GM18870 (cell line): ENCODE results near the gene PTER.
A peak's percentile ranks its signal among the peaks of the same experiment; 100 is the strongest.

Experiments
- ATAC-seq: cut with Tn5 transposase; IDR thresholded peaks from one replicate; pipeline ENCODE4 v1.9.1; 2021; ENCODE audit warnings: moderate library complexity; ENCODE audit not compliant: unreplicated experiment

PTER gene, protein sequence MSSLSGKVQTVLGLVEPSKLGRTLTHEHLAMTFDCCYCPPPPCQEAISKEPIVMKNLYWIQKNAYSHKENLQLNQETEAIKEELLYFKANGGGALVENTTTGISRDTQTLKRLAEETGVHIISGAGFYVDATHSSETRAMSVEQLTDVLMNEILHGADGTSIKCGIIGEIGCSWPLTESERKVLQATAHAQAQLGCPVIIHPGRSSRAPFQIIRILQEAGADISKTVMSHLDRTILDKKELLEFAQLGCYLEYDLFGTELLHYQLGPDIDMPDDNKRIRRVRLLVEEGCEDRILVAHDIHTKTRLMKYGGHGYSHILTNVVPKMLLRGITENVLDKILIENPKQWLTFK

DNA sequence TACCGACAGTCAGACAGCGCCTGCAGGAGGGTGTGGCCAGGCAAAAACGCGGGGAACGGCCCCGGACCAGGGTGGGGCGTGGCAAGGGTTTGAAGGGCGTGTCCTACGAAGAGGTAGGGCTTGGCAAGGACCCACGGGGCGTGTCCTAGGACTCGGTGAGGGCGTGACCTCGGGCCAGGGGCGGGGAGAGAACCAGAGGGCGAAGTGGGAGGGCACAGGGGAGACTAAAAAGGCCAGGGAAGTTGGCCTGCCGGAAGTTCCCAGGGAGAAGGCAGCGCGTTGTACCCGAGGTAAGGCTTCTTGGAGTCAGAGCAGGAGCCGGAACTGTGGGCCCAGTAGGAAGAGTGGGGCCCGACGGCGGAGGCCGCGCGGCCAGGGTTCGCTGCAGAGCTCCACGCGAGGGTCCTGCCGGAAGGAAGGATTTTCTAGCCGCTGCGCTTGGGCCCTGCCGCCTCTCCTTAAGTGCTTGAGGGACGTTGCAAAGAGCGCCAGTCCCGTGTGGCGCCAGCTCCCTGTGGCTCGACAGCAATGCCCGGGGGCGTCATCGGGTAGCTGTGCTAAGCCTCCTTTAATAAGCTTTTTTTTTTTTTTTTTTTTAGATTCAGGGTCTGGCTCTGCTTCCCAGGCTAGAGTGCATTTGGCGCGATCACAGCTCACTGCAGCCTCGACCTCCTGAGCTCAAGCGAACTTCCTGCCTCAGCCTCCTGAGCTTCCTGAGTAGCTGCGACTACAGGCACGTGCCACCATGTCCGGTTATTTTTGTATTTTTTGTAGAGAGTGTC, at the start of gene PTER:
PTER (plus strand) TSS at position 253 of the 782 bp plus-strand sequence. CDS start 47,375 bp downstream, outside the sequence.
- peak; percentile 96 for ATAC-seq

DNA sequence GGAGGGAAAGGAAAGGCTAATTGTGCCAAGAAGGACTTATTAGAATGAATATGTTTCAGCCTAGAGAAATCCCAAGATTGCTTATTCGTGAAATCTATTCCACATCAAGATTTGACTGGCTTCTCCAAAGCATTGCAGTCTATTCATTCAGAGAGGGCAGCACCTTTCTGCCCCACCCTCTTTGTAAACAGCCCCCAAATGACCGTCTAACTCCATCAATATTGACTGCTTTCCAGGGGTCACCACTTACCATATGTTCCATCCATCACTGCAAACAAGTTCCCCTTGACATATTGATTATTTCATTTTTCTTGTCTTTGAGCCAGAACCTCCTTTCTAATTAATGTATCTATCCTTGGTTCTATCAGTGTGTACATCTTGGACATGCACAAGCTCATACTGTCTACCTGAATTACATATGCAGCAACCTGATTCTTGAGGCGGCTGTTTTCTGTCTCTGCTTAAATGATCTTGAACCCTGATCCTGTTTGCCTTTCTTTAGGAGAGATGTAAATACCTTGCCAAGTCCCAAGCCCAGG, 44.2 kb upstream of the PTER start:
- no peak for ATAC-seq

DNA sequence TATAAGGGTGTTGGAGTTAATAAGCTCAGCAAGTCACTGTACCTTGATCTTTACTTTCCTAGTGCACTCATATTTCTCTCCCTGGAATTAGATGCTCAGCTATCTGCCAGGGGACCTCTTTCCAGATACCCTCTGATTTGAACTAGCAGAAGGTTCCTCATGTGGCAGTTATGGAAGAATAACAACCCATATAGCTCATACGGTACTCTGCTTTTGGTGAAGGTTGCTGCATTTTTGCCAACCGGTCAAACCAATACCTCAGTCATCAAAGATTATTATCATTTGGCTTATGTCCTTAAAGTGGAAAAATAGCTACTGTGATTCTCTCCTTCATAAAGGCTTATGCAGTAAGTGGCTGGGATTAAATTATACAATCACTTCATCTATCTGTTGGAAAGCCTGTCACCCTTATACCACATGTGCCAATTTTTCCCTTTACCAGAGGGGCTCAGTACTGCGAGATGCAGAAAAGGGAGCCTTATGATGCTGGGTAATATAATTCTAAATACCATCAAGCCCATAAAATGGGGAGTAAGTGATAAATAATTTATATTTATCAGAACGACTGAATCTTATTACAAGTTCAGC, 43.4 kb upstream of the PTER start:
- no peak for ATAC-seq

DNA sequence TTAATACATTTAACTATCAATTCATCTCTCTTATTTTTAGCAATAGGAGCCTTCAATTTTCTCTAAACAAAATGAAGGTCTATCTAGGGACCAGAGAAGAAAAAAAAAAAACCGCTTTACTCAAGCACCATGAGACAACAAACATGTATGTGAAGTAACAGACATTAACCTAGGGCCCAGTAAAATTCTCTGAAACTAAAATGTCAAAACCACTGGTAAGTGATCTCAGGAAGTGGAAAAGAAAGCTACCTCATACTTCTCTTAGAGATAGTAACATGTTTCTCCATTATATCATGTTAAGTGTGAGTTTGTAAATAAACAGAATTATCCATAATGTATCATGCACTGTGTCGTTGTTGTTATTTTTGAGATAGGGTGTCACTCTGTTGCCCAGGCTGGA, 35.4 kb upstream of the PTER start:
- ATAC-seq: no peak

DNA sequence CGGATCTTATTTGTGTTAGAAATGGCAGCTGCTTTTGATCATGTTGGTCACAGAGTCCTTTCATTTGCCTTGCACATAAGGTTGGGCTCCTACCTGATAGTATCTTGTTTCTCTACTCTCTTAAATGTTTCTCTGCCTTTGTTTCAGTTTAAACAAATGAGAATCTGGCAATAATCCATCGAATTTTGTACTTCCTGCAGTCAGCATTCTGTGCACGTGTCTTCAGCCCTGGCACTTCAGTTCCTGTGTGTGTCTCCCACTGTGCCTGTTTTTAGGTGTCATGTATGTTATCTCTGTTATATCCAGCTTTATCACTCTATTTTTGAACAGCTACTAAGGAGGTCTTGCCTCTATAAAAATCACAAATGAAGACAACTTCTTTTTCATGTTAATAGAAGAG, 28.4 kb upstream of the PTER start:
- no peak for ATAC-seq

DNA sequence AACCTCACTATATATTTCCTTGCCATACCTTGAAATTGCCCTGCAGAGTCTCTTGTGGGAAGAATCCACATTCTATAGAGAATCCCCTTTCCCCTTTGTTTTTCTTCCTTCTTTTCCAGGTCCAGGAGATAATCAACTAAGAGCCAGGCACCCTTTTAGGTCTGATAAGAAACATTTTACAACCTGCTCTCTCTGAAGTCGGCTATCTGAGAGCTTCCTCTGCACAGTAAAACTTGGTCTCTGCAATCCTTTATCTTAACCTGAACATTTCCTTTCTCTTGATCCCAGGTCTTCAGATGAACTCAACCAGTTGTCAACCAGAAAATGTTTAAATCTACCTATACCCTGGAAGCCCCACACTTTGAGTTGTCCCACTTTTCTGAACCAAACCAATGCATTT, 19.5 kb upstream of the PTER start:
- no peak for ATAC-seq

DNA sequence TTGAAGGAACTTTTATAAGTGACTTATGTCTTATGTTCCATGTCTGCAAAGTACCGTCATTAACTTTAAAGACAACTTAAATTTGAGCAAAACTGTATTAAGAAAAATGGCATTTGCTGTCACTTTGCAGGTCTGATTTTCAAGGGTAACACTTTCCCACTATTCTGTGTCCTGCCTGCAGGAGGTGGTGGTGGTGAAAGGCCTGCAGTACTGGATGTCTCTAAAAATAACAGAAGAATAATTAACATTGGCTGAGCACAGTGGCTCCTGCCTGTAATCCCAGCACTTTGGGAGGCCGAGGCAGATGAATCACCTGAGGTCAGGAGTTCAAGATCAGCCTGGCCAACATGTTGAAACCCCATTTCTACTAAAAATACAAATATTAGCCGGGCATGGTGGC, 13.2 kb upstream of the PTER start:
- no peak for ATAC-seq

DNA sequence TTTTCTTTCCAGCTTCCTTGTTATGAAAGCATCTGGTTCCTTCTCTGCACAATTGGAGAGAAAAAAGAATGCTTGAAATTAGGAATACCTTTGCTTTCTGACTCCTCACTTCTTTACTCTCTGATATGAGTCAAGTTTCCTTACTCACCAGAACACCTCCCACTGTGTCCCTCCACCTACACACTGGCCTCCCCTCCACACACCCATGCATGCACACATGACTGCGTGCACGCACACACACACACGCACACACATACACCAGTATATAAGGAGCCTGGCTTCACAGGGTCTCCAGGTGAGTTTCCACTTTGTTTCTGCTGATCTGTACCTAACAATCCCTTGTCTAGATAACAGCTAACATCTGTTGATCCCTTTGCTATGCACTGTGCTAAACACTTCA, 11.4 kb upstream of the PTER start:
- ATAC-seq: no peak

DNA sequence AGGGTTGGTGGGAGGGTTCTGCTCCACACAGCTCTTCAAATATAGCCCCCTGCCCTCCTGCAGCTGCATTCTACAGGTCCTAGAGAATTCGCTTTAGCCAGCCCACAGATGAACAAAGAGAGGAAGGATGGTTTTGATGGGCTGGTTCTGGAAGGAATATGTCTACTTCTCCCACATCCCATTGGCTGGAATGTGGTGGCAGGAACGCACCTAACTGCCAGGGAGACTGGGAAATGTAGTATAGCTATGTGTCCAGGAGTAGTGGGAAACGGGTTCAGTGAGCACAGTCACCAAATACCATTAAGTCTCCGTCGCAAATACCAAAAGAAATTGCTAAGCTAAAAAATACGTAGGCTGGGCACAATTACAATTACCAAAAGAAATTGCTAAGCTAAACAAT, 7.3 kb upstream of the PTER start:
- ATAC-seq: no peak

DNA sequence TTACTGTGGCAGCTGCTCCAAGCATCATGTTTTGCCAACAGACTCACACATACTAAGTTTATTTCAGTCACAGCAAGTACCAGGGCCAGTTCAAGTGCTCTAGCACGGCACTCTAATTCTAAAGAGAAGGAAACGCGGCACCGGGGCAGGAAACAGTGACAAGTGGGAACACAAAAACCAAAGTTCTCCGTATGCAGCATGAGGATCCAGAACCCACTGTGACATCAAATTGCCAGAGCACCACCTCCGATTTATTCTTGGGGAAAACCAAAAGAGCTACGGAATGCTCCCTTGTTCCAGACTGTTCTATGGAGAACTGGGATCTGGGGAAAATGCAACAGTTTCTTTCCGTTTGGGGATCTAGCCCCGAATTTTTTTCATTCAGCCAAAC, 448 bp upstream of the PTER start:
- peak; percentile 4 for ATAC-seq

DNA sequence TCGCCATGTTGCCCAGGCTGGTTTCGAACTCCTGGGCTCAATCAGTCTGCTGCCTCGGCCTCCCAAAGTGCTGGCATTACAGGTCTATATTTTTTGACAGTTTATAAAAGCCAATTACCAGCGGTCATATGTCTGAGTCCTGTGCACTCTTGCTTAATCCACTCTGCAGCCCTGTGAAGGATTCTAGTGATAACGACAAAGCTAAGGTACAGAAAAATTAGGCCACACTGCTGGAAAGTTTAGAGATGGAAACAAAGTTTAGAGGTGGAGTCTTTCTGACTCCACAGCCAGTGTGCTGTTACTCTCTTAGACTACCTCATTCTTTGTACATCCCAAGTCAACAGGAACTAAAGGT, 707 bp downstream of the PTER start:
- ATAC-seq: no peak

DNA sequence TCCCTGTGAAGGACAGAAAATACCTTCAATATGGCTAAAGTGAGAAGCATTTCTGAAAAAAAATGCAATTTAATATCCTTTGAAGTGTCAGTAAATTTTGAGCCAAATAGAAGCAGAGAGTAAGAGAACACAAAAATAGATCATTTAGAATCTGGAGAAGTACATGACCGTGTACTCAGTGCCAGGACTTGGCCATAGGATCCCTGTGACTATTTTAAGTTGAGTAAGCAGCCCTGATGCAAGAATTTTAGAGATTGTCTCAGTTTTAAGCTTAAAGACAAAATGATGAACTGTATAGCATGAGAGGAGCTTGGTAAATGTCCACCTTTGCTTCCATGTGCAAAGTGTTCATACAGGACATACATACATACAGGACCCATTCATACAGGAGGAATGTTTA, 2.5 kb downstream of the PTER start:
- no peak for ATAC-seq

DNA sequence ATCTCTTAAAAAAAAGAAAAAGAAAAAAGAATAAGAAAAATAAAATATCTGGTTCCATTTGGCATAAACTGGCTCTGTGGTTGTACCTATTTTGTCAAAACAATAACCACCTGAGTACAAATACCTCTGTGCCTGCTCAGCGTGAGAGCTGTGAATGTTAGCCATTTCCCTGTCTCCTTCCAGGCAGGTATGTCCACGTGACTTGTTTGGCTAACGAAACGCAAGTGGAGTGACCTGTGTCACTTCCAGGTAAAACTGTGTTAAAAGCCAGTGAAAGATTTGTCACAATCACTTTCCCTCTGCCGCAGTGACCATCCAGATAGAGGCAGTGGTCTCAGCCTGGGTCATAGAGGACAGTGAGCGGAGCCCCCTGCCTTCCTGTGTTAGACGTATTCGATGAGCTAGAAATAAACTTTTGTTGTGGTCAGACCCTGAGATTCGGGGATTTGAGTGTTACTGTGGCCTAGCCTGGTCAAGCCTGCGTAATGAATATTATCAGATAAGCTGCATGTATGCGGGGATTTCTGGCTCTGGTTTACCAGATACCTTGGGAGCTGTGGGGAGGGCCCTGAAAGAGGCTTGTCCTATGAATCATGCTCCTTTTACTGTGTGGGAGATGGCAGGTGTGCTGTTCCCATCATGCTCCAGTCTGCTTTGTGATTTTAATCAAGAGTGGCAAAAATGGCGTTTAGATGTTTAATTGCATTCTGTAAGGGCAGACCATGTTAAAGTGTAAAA, 3.8 kb downstream of the PTER start:
- no peak for ATAC-seq

DNA sequence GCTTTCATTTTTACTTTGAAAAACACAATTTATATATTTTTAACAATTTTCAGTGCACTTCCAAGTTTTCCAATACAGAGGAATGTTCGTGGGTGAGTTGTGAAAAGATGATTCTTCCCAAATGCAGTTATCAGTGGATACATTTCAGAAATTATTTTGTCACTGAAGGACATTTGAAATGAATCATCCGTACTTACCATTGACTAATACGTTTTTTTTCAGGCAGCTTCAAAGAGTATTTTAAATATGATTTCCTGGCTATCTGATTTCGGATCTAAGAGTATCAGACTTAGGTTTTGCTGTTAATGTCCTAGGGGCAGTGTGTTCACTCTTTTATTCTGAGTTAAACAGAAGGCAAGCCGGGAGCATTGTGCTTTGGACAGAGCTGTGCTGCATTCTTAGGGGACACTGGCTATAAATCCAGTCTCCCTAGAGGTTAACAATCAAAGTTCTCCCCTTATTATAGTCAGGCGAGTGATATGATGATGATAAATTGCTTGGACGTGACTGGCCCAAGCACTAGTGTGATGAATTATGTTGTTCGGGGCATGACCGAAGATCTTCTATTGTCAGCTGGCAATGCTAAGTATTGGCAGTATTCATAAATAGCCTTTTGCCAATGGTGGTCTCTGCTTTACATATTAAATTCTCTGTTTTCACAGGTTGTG, 4.5 kb downstream of the PTER start:
- ATAC-seq: no peak

DNA sequence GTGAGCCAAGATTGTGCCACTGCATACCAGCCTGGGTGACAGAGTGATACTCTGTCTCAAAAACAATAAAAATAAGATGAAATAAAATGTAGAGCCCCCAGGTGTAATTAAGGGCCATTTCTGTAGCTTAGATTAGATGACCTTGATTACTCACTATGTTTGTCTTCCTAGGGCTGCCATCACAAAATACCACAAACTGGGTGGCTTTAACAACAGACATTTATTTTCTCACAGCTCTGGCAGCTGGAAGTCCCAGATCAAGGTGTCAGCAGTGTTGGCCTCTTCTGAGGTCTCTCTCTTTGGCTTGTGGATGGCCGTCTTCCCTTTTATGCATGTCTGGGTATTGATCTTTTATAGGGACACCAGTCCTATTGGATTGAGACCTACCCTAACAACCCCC, 6.1 kb downstream of the PTER start:
- no peak for ATAC-seq

DNA sequence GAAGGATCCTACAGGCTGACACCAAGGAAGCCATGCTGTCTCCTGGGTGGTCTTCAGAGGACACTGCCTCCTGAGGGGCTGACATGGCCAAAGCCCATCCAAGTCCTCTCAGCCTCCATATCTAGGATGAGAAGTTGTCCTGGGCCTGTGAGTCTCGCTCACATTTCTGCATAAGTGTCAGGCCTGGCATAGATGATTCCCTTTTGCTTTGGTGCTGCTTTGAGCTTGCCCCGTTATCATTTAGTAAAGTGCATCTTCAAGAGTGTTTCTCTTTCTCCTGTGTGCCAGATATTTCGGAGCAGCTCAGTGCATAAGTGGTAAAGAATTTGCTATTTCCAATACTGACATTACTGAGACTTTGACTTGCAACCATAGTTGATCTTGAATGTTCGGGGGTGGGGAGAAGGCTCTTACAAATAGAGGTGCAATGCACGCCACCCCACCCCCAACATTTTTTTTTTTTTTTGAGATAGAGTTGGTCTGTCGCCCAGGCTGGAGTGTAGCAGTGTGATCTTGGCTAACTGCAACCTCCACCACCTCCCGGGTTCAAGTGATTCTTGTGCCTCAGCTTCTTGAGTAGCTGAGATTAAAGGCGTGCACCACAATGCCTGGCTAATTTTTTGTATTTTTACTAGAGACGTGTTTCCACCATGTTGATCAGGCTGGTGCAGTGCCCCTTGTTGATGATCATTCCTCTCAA, 9.1 kb downstream of the PTER start:
- no peak for ATAC-seq

DNA sequence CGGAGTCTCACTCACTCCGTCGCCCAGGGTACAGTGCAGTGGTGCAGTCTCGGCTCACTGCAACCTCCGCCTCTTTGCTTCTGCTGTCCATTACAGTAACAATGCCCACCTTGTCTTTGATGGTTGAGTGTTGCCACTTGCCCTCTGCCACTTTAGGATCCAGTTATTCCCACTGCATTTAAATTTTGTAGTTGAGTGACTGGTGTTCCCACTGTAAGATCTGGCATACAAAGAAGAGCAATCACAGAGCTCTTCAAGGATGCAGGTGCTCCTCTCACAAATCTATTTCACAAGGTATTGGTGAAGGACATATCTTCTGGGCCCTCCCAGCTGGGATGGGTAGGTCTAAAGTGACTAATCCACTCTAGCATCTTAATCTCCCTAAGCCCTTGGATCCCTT, 12.6 kb downstream of the PTER start:
- ATAC-seq: no peak

DNA sequence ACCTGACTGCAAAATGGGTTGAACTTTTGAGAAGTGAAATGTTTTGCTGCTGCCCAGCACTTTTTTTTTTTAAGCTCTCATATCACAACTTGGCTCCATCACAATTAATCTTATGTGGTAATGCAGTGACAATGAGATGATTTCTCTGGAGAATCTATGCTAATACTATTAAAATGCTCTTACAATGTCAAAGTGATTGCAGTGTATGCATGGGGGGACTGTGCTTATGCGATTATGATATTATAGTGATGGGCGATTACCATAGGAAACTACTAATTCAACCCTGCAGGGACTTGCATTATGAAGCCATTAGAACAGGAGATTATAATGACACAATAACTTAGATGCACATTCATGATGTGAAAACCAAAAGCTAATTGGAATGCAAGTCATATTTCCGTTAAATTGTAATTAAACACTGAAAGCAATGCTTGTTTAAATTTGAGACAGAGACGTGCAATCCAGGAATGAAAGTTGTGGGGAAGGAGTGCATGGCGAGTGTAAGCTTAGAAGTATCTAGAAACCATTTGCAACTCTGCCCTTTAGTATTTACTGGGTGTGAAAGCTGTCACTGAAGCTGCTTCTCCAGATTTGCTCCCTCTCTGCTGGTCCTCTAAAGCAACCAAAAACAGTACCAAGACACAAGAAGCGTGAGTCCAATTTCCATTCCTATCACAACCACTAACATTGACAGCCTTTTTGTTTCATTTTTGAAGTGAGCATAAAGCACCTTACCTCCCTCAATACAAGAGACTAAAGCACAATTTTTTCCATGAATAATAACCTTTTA, 21.6 kb downstream of the PTER start:
- ATAC-seq: no peak

DNA sequence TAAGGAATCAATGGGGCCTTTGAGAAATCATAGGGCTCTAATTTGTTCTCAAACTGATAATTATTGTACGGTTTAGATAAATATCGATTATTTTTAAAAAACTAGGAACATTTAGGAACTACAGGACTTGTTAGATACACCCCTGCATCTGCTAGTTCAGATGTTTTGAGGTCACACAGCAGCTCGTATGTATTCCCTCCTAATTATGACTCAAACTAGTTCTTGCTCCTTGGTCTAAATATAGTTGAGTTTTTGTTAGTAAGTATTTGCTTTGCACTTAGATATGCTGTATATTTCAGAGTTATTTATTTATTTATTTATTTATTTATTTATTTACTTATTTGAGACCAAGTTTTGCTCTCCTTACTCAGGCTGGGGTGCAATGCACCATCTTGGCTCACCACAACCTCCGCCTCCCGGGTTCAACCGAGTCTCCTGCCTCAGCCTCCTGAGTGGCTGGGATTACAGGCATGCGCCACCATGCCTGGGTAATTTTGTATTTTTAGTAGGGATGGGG, 22.7 kb downstream of the PTER start:
- no peak for ATAC-seq
